IMR-90 (cell line): Measurements from ENCODE around the gene CTDSPL. TPM values are rescaled to one million over a fixed set of nuclear protein-coding genes. Genes with fewer than 3 reads are reported as not detected.

Experiments
- ATAC-seq: fragments of 200-7000 bp; cut with Tn5 transposase; 2 replicates; pipeline ENCODE4 v1.9.1; 2020; ENCODE audit warnings: low read depth, mild to moderate bottlenecking, moderate library complexity
- BruUV-seq: library from RNA; stranded (reverse); fragments of 400-500 nt; replicated peaks from 2 replicates; lab custom pipeline; 2021; lab: Mats Ljungman, UMichigan
- CTCF ChIA-PET: fragments of 300-600 bp; formaldehyde crosslinking; extraction: SDS; loops from one replicate; lab custom pipeline; 2021; ENCODE audit warnings: antibody characterized with exemption; lab: Yijun Ruan, JAX
- POLR2A ChIA-PET: fragments of 300-600 bp; sonication (Branson Sonifier 250); formaldehyde crosslinking; loops from one replicate; lab custom pipeline; 2022; ENCODE audit warnings: antibody characterized with exemption; ENCODE audit not compliant: unreplicated experiment; lab: Charles Lee
- DNase-seq: peaks from one replicate; pipeline ENCODE4 v3.0.0; 2013
- H2AFZ ChIP-seq: replicated peaks from 2 replicates; pipeline ENCODE3; 2013; ENCODE audit warnings: low read length, mild to moderate bottlenecking; ENCODE audit not compliant: poor library complexity
- H2AK5ac ChIP-seq: 2 replicates; pipeline ENCODE4 v1.6.1; 2013; ENCODE audit warnings: low read depth, low read length, inconsistent platforms
- H2AK9ac ChIP-seq: replicated peaks from 2 replicates; pipeline ENCODE3; 2013; ENCODE audit warnings: mild to moderate bottlenecking, low read depth, low read length, moderate library complexity; ENCODE audit not compliant: poor library complexity
- H2BK120ac ChIP-seq: 2 replicates; pipeline ENCODE4 v1.6.1; 2013; ENCODE audit warnings: low read depth, low read length, inconsistent platforms
- H2BK15ac ChIP-seq: 3 replicates; pipeline ENCODE4 v1.6.1; 2013; ENCODE audit warnings: low read depth, low read length, inconsistent platforms
- H2BK20ac ChIP-seq: 2 replicates; pipeline ENCODE4 v1.6.1; 2013; ENCODE audit warnings: low read depth, mild to moderate bottlenecking, inconsistent platforms, low read length, moderate library complexity
- H2BK5ac ChIP-seq: 2 replicates; pipeline ENCODE4 v1.6.1; 2013; ENCODE audit warnings: mild to moderate bottlenecking, low read depth, low read length, inconsistent platforms; ENCODE audit not compliant: poor library complexity, severe bottlenecking
- H3K14ac ChIP-seq: replicated peaks from 2 replicates; pipeline ENCODE4 v1.6.1; 2013; ENCODE audit warnings: low read depth, low read length, inconsistent platforms
- H3K18ac ChIP-seq: 2 replicates; pipeline ENCODE4 v1.6.1; 2013; ENCODE audit warnings: low read depth, low read length, control low read depth
- H3K23ac ChIP-seq: 2 replicates; pipeline ENCODE4 v1.6.1; 2013; ENCODE audit warnings: low read depth, low read length, inconsistent platforms
- H3K27ac ChIP-seq: 2 replicates; pipeline ENCODE4 v1.5.1; 2013; ENCODE audit warnings: mild to moderate bottlenecking, control low read depth, low read length; ENCODE audit not compliant: insufficient read depth
- H3K27me3 ChIP-seq: 2 replicates; pipeline ENCODE4 v1.6.1; 2013; ENCODE audit warnings: low read length; ENCODE audit not compliant: control insufficient read depth, insufficient read depth
- H3K36me3 ChIP-seq: 2 replicates; pipeline ENCODE4 v1.6.1; 2013; ENCODE audit warnings: low read length, mixed read lengths; ENCODE audit not compliant: control insufficient read depth, insufficient read depth
- H3K4ac ChIP-seq: 2 replicates; pipeline ENCODE4 v1.6.1; 2013; ENCODE audit warnings: low read depth, low read length, inconsistent platforms
- H3K4me1 ChIP-seq: 2 replicates; pipeline ENCODE4 v1.6.1; 2013; ENCODE audit warnings: low read length, mixed read lengths; ENCODE audit not compliant: control insufficient read depth, insufficient read depth
- H3K4me2 ChIP-seq: 2 replicates; pipeline ENCODE4 v1.6.1; 2013; ENCODE audit warnings: low read depth, mild to moderate bottlenecking, control low read depth, low read length, moderate library complexity
- H3K4me3 ChIP-seq: 2 replicates; pipeline ENCODE4 v1.5.1; 2013; ENCODE audit warnings: low read depth, mild to moderate bottlenecking, control low read depth, low read length, moderate library complexity; ENCODE audit not compliant: insufficient read depth
- H3K56ac ChIP-seq: 2 replicates; pipeline ENCODE4 v1.6.1; 2013; ENCODE audit warnings: low read length, inconsistent platforms; ENCODE audit not compliant: insufficient read depth; ENCODE audit errors: extremely low read depth
- H3K79me1 ChIP-seq, 2 experiments: 2 replicates each; pipeline ENCODE4 v1.6.1; 2013; ENCODE audit warnings: low read length in 2 of 2, inconsistent platforms in 1 of 2, low read depth in 1 of 2
- H3K9ac ChIP-seq: 2 replicates; pipeline ENCODE4 v1.6.1; 2013; ENCODE audit warnings: low read depth, low read length, control low read depth
- H3K9me1 ChIP-seq: 2 replicates; pipeline ENCODE4 v1.6.1; 2013; ENCODE audit warnings: low read length, inconsistent platforms; ENCODE audit not compliant: insufficient read depth
- H3K9me3 ChIP-seq: 2 replicates; pipeline ENCODE4 v1.6.1; 2013; ENCODE audit warnings: low read length; ENCODE audit not compliant: control insufficient read depth, insufficient read depth
- H4K20me1 ChIP-seq: 2 replicates; pipeline ENCODE4 v1.6.1; 2013; ENCODE audit warnings: low read length, inconsistent platforms; ENCODE audit not compliant: insufficient read depth
- H4K5ac ChIP-seq: 2 replicates; pipeline ENCODE4 v1.6.1; 2013; ENCODE audit warnings: mild to moderate bottlenecking, low read depth, low read length, control low read depth
- H4K8ac ChIP-seq, 2 experiments: 2 replicates each; pipeline ENCODE4 v1.6.1; 2013; ENCODE audit warnings: low read depth in 2 of 2, low read length in 2 of 2, control low read depth in 1 of 2, inconsistent platforms in 1 of 2
- H4K91ac ChIP-seq: 2 replicates; pipeline ENCODE4 v1.6.1; 2013; ENCODE audit warnings: low read depth, low read length, inconsistent platforms; ENCODE audit not compliant: insufficient read depth
- BHLHE40 ChIP-seq: fragments of 150-350 bp; IDR thresholded peaks from 2 replicates; pipeline ENCODE4 v1.6.1; 2016; ENCODE audit warnings: mild to moderate bottlenecking, low read depth, low read length
- CEBPB ChIP-seq: IDR thresholded peaks from 2 replicates; pipeline ENCODE4 v1.6.1; 2012; ENCODE audit warnings: low read depth, low read length, improper control_type of control experiment
- MXI1 ChIP-seq: IDR thresholded peaks from 2 replicates; pipeline ENCODE4 v1.6.1; 2012; ENCODE audit warnings: low read depth, mild to moderate bottlenecking, low read length, moderate library complexity, borderline replicate concordance
- RCOR1 ChIP-seq: IDR thresholded peaks from 2 replicates; pipeline ENCODE4 v1.6.1; 2012; ENCODE audit warnings: mild to moderate bottlenecking, low read length, improper control_type of control experiment; ENCODE audit not compliant: insufficient replicate concordance
- WGBS, 2 experiments: methylation state at CpG; one replicate each; pipeline versions ENCODE4 v1.1.5 to v1.1.7; 2013; ENCODE audit warnings: missing lambda C conversion rate in 2 of 2; ENCODE audit not compliant: insufficient read length in 1 of 2; ENCODE audit errors: extremely low coverage in 2 of 2; 5-methylcytosine and 5-hydroxymethylcytosine counted together
- dilution Hi-C: fragments of 300-500 bp; cut with HindIII; formaldehyde crosslinking; loops from one replicate; pipeline ENCODE4 v1.14.3; 2018; ENCODE audit warnings: low sequenced_read_pairs; ENCODE audit not compliant: unreplicated experiment
- in situ Hi-C: fragments of 300-500 bp; cut with MboI; formaldehyde crosslinking; loops from 3 replicates; pipeline ENCODE4 v1.14.3; 2019; ENCODE audit warnings: low sequenced_read_pairs, inconsistent platforms, mixed read lengths
- intact Hi-C: fragments of 100-400 bp; cut with micrococcal nuclease; formaldehyde crosslinking; loops from 2 replicates; pipeline ENCODE4 v1.10.0; 2022
- polyA plus RNA-seq, 3 experiments: library from polyadenylated mRNA; depleted of rRNA; stranded (reverse); fragments of >200 nt; gene quantifications; 2 replicates each; pipeline ENCODE4 v1.2.3, GENCODE V29; 2012; ENCODE audit warnings: low replicate concordance in 1 of 3
- total RNA-seq: library from RNA; depleted of rRNA; stranded (reverse); fragments of >200 nt; gene quantifications from 2 replicates; pipeline ENCODE4 v1.2.3, GENCODE V29; 2012
- TF ChIP-seq, protein P1 (sequence below): fragments of 150-350 bp; IDR thresholded peaks from 2 replicates; pipeline ENCODE4 v1.6.1; 2017; ENCODE audit warnings: mild to moderate bottlenecking, antibody characterized with exemption, low read length, low read depth
- TF ChIP-seq, protein P2 (sequence below): fragments of 150-350 bp; IDR thresholded peaks from 2 replicates; pipeline ENCODE4 v1.6.1; 2016; ENCODE audit warnings: low read depth, mild to moderate bottlenecking, low read length, moderate library complexity, borderline replicate concordance
- TF ChIP-seq, protein P3 (sequence below): conservative IDR thresholded peaks from 2 replicates; pipeline ENCODE4 v1.5.1; 2012; ENCODE audit warnings: mild to moderate bottlenecking, low read depth, low read length, improper control_type of control experiment

CTDSPL gene
- total and polyA plus RNA-seq, 2 of the 4 experiments (the other 2 are of a cell fraction) = 24.5 to 29.0 TPM

DNA sequence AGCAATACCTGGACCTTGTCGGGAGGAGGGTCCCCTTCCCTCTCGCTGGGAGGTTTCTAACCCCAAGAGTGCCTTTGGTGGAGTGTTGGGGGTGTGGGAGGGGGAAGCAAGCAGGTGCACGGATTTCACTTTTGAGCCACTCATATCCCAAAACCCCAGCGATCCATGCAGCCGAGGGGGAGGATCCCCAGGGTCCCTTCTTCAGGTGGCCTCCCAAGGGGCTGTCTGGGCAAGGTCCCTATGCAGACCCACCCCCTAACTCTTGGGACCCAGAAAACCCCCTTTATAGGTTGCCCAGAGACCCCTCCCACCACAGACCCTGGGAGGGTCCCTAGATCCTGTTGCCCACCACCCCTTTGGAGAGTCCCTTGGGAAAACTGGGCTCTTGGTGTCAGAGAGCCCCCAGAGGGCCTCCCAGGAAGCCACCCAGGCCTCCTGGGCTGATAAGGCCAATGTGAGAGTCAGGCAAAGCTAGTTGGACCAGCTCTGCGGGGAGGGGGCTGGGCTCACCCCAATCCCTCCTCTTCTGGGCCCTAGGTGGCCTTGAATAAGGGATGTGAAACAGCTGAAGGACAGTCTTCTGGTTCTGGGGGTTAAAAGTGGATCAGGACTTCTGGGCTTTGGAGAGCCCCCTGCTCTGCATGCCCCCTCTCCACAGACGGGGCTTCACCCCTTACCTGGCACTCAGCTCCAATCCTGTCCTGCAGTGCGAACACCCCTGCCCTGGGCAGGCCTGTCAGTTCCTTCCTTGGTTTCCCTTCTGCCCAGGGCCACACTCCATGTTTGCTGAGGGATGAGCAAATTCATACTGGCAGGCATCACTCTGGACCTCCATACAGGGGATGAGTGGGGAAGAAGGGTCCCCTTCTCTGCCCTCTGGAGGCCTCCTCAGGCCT, 168.7 kb downstream of the CTDSPL start (continued):
- TF ChIP-seq CEBPB (no peak), MXI1 (no peak)

DNA sequence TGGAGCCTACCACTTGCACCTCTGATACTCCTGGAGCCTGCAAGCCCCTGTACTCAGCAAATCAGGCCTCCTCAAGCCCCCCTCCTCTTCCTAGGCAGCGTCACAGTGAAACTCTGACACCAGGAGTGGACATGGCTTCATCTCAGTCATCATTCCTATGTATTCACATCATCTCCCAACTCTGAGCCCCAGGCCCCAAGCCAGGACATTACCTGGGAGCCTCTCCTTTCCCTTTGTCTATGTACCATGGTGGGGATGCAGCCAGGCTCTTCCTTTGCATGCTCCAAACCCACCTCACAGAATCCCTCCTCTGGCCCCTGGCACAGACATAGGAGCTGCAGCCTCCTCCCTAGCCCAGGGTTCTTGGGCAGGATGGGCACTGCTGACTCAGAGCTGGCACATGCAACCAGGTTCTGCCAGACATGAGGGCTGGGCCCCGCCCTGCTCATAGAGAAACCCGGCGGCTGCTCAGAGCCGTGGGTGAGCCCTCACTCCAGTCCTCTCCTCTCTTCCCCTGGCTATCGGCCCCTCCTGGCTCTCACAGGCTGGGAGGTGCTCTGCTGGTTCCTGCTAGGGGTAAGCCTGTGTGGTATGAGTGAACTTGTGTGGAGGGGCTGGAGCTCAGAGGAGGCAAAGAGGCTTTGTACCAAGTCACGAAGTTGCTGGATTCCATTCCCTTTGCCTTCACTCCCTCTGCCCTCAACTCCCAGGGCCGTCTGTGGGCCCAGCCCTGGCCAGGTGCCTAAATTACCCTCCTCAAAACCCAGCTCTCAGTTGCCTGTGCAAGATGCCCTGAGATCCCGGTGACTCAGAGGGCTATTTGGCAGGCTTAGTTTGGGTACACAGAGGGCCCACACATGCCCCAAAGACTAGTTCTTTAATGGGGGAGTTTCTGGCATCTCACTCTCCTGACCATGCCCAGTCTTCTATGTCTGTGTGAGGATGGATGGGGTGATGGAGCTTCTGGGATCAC, 169.6 kb downstream of the CTDSPL start:
- Histone ChIP-seq H3K4me3 (no peak overlapping the region), H2AFZ (peak overlapping the region; percentile 73), H3K9me1 (no peaks in the 10 kb centered on the region; the same call in 1 of the 2 replicates), H3K4ac (peak overlapping the region; percentile 27; the same call in 1 of the 2 replicates), H3K18ac (no peak overlapping the region), H2BK120ac (no peak overlapping the region), H4K91ac (no peak overlapping the region), H2BK5ac (no peak overlapping the region), H3K14ac (no peak overlapping the region), H3K36me3 (no peaks in the 10 kb centered on the region), H2BK20ac (no peak overlapping the region), H3K9ac (no peak overlapping the region), H4K8ac (peak overlapping the region in 1 of 2 experiments; percentile 29; a peak in 1 of 4 replicates), H2AK5ac (no peak overlapping the region; the same call in 1 of the 2 replicates), H2BK15ac (no peak overlapping the region), H4K20me1 (no peaks in the 10 kb centered on the region), H3K27ac (no peak overlapping the region), H3K27me3 (no peaks in the 10 kb centered on the region), H3K79me1 (peaks cover 3 to 7% of the 10 kb centered on the region in 2 experiments; a peak in 1 of 4 replicates), H3K56ac (no peak overlapping the region), H4K5ac (no peak overlapping the region), H3K23ac (peak overlapping the region; percentile 6; the same call in 1 of the 2 replicates), H2AK9ac (peak overlapping the region; percentile 77), H3K4me1 (peaks cover 9% of the 10 kb centered on the region), H3K9me3 (no peaks in the 10 kb centered on the region), H3K4me2 (no peak overlapping the region)
- POLR2A ChIA-PET = no interaction called here
- no CpG with 5 or more reads among the region's 9 CpGs for WGBS, 2 experiments
- no TSS peak for BruUV-seq
- DNase-seq (no peak), ATAC-seq (no peak)
- intact Hi-C loops = no loop called here
- CTCF ChIA-PET = no interaction called here
- in situ Hi-C loops = no loop called here
- dilution Hi-C loops = no loop called here
- TF ChIP-seq CEBPB = no peak
- TF ChIP-seq, protein P1, sequence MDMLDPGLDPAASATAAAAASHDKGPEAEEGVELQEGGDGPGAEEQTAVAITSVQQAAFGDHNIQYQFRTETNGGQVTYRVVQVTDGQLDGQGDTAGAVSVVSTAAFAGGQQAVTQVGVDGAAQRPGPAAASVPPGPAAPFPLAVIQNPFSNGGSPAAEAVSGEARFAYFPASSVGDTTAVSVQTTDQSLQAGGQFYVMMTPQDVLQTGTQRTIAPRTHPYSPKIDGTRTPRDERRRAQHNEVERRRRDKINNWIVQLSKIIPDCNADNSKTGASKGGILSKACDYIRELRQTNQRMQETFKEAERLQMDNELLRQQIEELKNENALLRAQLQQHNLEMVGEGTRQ = no peak
- TF ChIP-seq RCOR1 = no peak
- TF ChIP-seq BHLHE40 = no peak
- no peak for TF ChIP-seq MXI1
- TF ChIP-seq, protein P2, sequence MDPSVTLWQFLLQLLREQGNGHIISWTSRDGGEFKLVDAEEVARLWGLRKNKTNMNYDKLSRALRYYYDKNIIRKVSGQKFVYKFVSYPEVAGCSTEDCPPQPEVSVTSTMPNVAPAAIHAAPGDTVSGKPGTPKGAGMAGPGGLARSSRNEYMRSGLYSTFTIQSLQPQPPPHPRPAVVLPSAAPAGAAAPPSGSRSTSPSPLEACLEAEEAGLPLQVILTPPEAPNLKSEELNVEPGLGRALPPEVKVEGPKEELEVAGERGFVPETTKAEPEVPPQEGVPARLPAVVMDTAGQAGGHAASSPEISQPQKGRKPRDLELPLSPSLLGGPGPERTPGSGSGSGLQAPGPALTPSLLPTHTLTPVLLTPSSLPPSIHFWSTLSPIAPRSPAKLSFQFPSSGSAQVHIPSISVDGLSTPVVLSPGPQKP = no peak
- TF ChIP-seq, protein P3, sequence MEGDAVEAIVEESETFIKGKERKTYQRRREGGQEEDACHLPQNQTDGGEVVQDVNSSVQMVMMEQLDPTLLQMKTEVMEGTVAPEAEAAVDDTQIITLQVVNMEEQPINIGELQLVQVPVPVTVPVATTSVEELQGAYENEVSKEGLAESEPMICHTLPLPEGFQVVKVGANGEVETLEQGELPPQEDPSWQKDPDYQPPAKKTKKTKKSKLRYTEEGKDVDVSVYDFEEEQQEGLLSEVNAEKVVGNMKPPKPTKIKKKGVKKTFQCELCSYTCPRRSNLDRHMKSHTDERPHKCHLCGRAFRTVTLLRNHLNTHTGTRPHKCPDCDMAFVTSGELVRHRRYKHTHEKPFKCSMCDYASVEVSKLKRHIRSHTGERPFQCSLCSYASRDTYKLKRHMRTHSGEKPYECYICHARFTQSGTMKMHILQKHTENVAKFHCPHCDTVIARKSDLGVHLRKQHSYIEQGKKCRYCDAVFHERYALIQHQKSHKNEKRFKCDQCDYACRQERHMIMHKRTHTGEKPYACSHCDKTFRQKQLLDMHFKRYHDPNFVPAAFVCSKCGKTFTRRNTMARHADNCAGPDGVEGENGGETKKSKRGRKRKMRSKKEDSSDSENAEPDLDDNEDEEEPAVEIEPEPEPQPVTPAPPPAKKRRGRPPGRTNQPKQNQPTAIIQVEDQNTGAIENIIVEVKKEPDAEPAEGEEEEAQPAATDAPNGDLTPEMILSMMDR = no peak
